Measurements from ENCODE around the gene DTNA.

GRCh38 chr18:34802959-34803358, 92.9 kb downstream of the DTNA start:
- TF ChIP-seq CTCF (IDR thresholded peaks at IDR 0.05): no peak
- TF ChIP-seq POLR2A (IDR thresholded peaks at IDR 0.05): no peak
- peak in 2 of 3 donors; percentile 22 to 49 for TF ChIP-seq POLR2AphosphoS5 (IDR thresholded peaks at IDR 0.05)
- no peak for TF ChIP-seq EP300 (IDR thresholded peaks at IDR 0.05)
